Neural cell (in vitro differentiated cells): ENCODE results near the gene SMO.

ENCODE experiments used
- EP300 ChIP-seq: fragments of 450-650 bp; conservative IDR thresholded peaks from 2 replicates; pipeline ENCODE4 v1.6.1; 2014; ENCODE audit warnings: antibody characterized with exemption, mild to moderate bottlenecking, moderate library complexity; ENCODE audit not compliant: poor library complexity, severe bottlenecking
- EZH2 ChIP-seq: fragments of 200-600, 300-800 bp; shearing (Covaris generic), sonication (generic); IDR thresholded peaks from 2 replicates; pipeline ENCODE4 v1.6.1; 2014; ENCODE audit warnings: antibody characterized with exemption, low read length, borderline replicate concordance, mild to moderate bottlenecking; ENCODE audit not compliant: insufficient read depth, poor library complexity, severe bottlenecking
- MXI1 ChIP-seq: fragments of 450-650 bp; conservative IDR thresholded peaks from 2 replicates; pipeline ENCODE4 v1.6.1; 2014; ENCODE audit warnings: antibody characterized with exemption, mild to moderate bottlenecking; ENCODE audit not compliant: poor library complexity, severe bottlenecking
- POLR2AphosphoS5 ChIP-seq: IDR thresholded peaks from 2 replicates; pipeline ENCODE4 v1.6.1; 2012
- RAD21 ChIP-seq: fragments of 450-650 bp; conservative IDR thresholded peaks from 2 replicates; pipeline ENCODE4 v1.6.1; 2014; ENCODE audit warnings: antibody characterized with exemption, mild to moderate bottlenecking, moderate library complexity
- TAF1 ChIP-seq: IDR thresholded peaks from 2 replicates; pipeline ENCODE4 v1.6.1; 2012; ENCODE audit warnings: low read depth
- TF ChIP-seq, protein P1 (sequence below): fragments of 450-650 bp; IDR thresholded peaks from 2 replicates; pipeline ENCODE4 v1.5.1; 2014; ENCODE audit warnings: antibody characterized with exemption, mild to moderate bottlenecking, moderate library complexity; ENCODE audit not compliant: poor library complexity, severe bottlenecking

DNA sequence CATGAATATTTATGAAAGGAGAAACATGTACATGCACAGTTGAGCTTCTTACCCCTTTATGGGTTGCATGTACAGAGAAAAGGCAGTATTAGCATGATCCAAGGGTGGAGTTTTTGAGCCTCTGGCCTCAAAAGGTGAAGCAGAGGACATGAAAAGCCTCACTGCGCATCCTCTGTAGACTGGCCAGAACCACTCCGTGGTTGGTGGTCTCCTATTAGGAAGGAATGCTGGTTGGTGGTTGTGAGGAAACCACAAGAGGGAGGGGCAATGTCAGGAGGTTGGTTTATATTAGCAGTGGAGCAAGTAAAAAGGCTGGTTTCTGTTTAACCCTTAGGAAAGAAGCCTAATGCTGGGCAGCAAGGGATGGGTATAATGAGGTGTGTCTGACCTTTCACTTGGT lies 73.9 kb downstream of the SMO start:
- TF ChIP-seq RAD21 (no peak), EZH2 (no peak), TAF1 (no peak), POLR2AphosphoS5 (no peak), MXI1 (no peak), EP300 (no peak)
- TF ChIP-seq, protein P1, sequence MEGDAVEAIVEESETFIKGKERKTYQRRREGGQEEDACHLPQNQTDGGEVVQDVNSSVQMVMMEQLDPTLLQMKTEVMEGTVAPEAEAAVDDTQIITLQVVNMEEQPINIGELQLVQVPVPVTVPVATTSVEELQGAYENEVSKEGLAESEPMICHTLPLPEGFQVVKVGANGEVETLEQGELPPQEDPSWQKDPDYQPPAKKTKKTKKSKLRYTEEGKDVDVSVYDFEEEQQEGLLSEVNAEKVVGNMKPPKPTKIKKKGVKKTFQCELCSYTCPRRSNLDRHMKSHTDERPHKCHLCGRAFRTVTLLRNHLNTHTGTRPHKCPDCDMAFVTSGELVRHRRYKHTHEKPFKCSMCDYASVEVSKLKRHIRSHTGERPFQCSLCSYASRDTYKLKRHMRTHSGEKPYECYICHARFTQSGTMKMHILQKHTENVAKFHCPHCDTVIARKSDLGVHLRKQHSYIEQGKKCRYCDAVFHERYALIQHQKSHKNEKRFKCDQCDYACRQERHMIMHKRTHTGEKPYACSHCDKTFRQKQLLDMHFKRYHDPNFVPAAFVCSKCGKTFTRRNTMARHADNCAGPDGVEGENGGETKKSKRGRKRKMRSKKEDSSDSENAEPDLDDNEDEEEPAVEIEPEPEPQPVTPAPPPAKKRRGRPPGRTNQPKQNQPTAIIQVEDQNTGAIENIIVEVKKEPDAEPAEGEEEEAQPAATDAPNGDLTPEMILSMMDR = no peak
